Measurements from ENCODE around the gene ADGRV1. TPM values are rescaled to one million over a fixed set of nuclear protein-coding genes. Genes with fewer than 3 reads are reported as not detected.

The ADGRV1 gene
- total RNA-seq, 4 donors from 2014 or later: 0.39 to 1.9 (median 1.00) TPM

- H3K27ac ChIP-seq: peak overlapping the region in 2 of 4 donors; percentile 47 to 81
- DNase-seq (ENCODE audit: low spot score in 2 of 2): no peak
- no peaks in the 10 kb centered on the region for H3K27me3 ChIP-seq
- H3K4me1 ChIP-seq: peaks cover 0 to 8% (median 0%) of the 10 kb centered on the region in 4 donors
- WGBS, 2 donors: 92 to 97% methylated on average over 1 of the region's 1 CpG
- H3K4me3 ChIP-seq: no peak overlapping the region
- peaks cover 0 to 4% (median 0%) of the 10 kb centered on the region in 4 donors for H3K9me3 ChIP-seq
- H3K36me3 ChIP-seq: no peaks in the 10 kb centered on the region
- TF ChIP-seq POLR2A (IDR thresholded peaks at IDR 0.05) (no peak), CTCF (IDR thresholded peaks at IDR 0.05) (no peak), EP300 (IDR thresholded peaks at IDR 0.05) (no peak)
These were observed 457.7 kb downstream of the ADGRV1 start for GRCh38 chr5:91016322-91016721.

GRCh38 chr5:91016954-91017700 is 458.5 kb downstream of the ADGRV1 start:
- Histone ChIP-seq H3K36me3 (no peaks in the 10 kb centered on the region), H3K27me3 (no peaks in the 10 kb centered on the region), H3K27ac (peak overlapping the region in 2 of 4 donors; percentile 47 to 81), H3K4me3 (no peak overlapping the region), H3K9me3 (peaks cover 0 to 4% (median 0%) of the 10 kb centered on the region in 4 donors), H3K4me1 (peaks cover 0 to 8% (median 0%) of the 10 kb centered on the region in 4 donors)
- peak in 1 of 2 donors; percentile 10 for TF ChIP-seq EP300 (IDR thresholded peaks at IDR 0.05)
- TF ChIP-seq CTCF (IDR thresholded peaks at IDR 0.05): no peak
- DNase-seq (ENCODE audit: low spot score in 2 of 2): no peak
- 39 to 44% methylated on average over 4 of the region's 4 CpGs for WGBS, 2 donors

GRCh38 chr5:91018200-91018599 is 459.6 kb downstream of the ADGRV1 start:
- no peaks in the 10 kb centered on the region for H3K27me3 ChIP-seq
- no peaks in the 10 kb centered on the region for H3K36me3 ChIP-seq
- peak overlapping the region in 1 of 4 donors; percentile 81 for H3K27ac ChIP-seq
- WGBS, 2 donors: 35 to 70% methylated on average over 1 of the region's 1 CpG
- DNase-seq (ENCODE audit: low spot score in 2 of 2): no peak
- peaks cover 0 to 8% (median 0%) of the 10 kb centered on the region in 4 donors for H3K4me1 ChIP-seq
- TF ChIP-seq POLR2A (IDR thresholded peaks at IDR 0.05): no peak
- no peak for TF ChIP-seq EP300 (IDR thresholded peaks at IDR 0.05)
- no peak for TF ChIP-seq CTCF (IDR thresholded peaks at IDR 0.05)
- peaks cover 0 to 4% (median 0%) of the 10 kb centered on the region in 4 donors for H3K9me3 ChIP-seq
- no peak overlapping the region for H3K4me3 ChIP-seq

DNA sequence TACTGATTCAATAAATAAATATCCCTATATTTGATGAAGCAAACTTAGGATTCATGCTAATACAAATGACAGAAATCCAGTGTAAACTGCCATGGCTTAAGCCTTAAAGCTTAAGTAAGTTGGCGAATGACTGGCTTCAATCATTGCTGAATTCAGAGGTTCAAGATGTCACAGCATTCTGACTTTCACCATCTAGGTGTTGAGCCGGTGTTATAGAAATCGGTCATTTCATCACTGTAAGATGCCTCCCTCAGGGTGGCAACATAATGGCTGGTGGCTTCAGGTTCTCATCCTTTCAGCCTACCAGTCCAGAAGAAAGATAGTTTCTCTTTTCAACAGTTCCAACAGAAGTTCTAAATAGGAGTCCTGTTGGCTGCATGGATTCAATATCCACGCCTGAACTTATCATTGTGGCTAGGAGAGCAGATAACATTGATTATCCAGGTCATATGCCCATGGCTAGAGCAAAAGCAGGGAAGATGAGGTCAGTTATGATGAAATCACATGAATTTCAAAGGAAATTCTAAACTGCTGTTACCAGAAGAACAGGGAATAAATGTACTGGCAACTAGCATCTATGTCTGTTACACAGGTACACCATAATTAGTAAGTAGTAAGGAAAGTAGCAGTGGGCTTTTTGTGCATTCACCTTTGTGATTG is 460.2 kb downstream of the ADGRV1 start:
- Histone ChIP-seq H3K36me3 (no peaks in the 10 kb centered on the region), H3K9me3 (peaks cover 0 to 4% (median 0%) of the 10 kb centered on the region in 4 donors), H3K27ac (no peak overlapping the region), H3K4me1 (peaks cover 0 to 8% (median 0%) of the 10 kb centered on the region in 4 donors), H3K27me3 (no peaks in the 10 kb centered on the region), H3K4me3 (no peak overlapping the region)
- no peak for DNase-seq (ENCODE audit: low spot score in 2 of 2)
- TF ChIP-seq EP300 (IDR thresholded peaks at IDR 0.05) (no peak), CTCF (IDR thresholded peaks at IDR 0.05) (no peak), POLR2A (IDR thresholded peaks at IDR 0.05) (no peak)
- WGBS, 2 donors: 45 to 49% methylated on average over 4 of the region's 4 CpGs

Measured in tibial nerve (tissue), 4 donors.